NCI-H748 (cell line): ENCODE data around the gene CASP1.
"Not testable (repeated sequence)": the region's sequence is repeated elsewhere in the genome, so short reads cannot be mapped to it uniquely, and the experiment has no call there.

ENCODE experiments used
- DNase-seq: peaks from one replicate; lab custom pipeline; 2025; ENCODE audit not compliant: unreplicated experiment; lab: John Stamatoyannopoulos, UW

Gene CASP1

GRCh38 chr11:105034813-105035620 is at the start of gene CASP1:
TSS of gene CASP1 (minus strand) at chr11:105035144. CDS start at chr11:105035113, 31 bp downstream.
- DNase-seq = no peak

- DNase-seq = no peak
Measured at GRCh38 chr11:105081412-105082150, 46.6 kb upstream of the CASP1 start.

- DNase-seq = not testable (repeated sequence)
Measured at GRCh38 chr11:105080171-105080906, 45.4 kb upstream of the CASP1 start.

GRCh38 chr11:105078283-105078682 is 43.3 kb upstream of the CASP1 start:
- DNase-seq = no peak

GRCh38 chr11:105077141-105077790 is 42.3 kb upstream of the CASP1 start:
- DNase-seq = not testable (repeated sequence)

- DNase-seq = no peak
Measured at GRCh38 chr11:105074166-105074530, 39.2 kb upstream of the CASP1 start.

- no peak for DNase-seq
Measured at GRCh38 chr11:105073456-105074165, 38.7 kb upstream of the CASP1 start.

- DNase-seq = not testable (repeated sequence)
Measured at GRCh38 chr11:105072080-105072479, 37.1 kb upstream of the CASP1 start.

- DNase-seq = no peak
Measured at GRCh38 chr11:105071089-105071732, 36.3 kb upstream of the CASP1 start.

- DNase-seq = no peak
Measured at GRCh38 chr11:105070306-105070705, 35.4 kb upstream of the CASP1 start.

GRCh38 chr11:105069749-105070148 is 34.8 kb upstream of the CASP1 start:
- not testable (repeated sequence) for DNase-seq

GRCh38 chr11:105063245-105063941 is 28.4 kb upstream of the CASP1 start:
- not testable (repeated sequence) for DNase-seq

- DNase-seq = no peak
Measured at GRCh38 chr11:105057432-105057831, 22.5 kb upstream of the CASP1 start.

GRCh38 chr11:105056446-105056845 is 21.5 kb upstream of the CASP1 start:
- DNase-seq = no peak

GRCh38 chr11:105054723-105055493 is 20.0 kb upstream of the CASP1 start:
- no peak for DNase-seq

GRCh38 chr11:105052487-105052886 is 17.5 kb upstream of the CASP1 start:
- DNase-seq = no peak

- DNase-seq = no peak
Measured at GRCh38 chr11:105051559-105051958, 16.6 kb upstream of the CASP1 start.

GRCh38 chr11:105049481-105049880 is 14.5 kb upstream of the CASP1 start:
- DNase-seq = no peak
